ENCODE data around the gene TADA2B.
"Not testable (repeated sequence)": the region's sequence is repeated elsewhere in the genome, so short reads cannot be mapped to it uniquely, and the experiment has no call there.

TADA2B gene

DNA sequence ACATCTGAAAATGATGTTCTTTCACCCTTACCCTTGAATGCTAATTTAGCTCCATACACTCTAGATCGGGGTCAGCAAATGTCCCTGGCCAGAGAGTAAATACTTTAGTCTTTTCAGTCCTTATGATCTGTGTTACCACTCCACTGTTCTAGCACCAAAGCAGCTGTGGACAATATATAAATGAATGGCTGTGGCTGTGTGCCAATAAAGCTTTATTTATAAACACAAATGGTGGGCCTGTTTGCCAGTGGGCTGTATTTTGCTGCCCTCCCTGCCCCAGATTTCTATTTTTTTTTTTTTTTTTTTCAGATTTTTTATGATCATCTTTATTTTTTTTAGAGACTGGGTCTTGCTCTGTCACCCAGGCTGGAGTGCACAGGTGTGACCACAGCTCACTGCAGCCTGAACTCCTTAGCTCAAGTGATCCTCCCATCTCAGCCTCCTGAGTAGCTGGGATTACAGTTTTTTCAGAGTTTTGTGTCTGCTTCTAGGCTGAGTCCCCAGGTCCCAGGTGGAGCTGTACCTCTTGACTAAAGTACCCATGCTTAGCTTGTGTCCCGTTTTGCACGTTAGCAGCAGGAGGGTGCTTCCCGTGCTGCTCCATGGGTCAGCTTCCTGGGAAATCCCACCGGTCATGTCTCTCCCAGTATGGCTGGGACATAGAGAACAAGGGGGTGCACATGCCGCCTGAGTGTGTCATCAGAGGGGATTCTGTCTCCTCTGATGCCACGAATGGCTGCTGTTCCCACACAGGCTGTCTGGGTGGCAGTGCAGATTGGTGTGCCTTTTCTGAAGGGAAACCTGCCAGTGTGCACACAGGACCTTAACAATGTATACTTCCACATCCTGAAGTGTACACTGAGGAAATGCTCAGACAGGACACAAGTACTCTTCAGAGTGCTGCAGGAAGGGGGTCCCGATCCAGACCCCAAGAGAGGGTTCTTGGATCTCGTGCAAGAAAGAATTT lies 40.7 kb downstream of the TADA2B start:
- no peak for DNase-seq

DNA sequence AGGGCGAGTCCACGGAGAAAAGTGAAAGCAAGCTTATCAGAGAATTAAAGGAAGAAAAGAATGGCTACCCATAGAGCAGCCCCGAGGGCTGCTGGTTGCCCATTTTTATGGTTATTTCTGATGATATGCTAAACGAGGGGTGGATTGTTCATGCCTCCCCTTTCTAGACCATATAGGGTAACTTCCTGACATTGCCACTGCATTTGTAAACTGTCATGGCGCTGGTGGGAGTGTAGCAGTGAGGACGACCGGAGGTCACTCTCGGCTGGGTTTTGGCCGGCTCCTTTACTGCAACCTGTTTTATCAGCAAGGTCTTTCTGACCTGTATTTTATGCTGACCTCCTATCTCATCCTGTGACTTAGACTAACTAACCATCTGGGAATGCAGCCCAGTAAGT lies 41.4 kb downstream of the TADA2B start:
- not testable (repeated sequence) for DNase-seq

DNA sequence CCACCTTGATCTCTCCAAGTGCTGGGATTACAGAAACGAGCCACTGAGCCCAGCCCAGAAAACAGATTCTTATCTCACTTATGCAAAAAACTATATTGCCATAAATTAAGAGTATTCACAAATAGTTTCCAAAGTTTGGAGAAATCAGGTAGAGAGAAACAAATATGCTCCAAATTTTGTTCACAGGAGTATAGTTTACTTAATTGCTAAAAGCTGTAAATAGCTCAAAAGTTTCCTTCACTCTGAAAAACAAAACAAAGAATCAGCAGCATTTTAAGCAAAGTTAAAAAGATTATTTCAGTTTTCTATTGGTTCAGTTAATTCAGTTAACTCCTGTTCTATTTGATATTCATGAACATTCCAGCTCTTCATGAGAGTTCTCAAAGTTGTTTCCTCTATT lies 43.2 kb downstream of the TADA2B start:
- no peak for DNase-seq

DNA sequence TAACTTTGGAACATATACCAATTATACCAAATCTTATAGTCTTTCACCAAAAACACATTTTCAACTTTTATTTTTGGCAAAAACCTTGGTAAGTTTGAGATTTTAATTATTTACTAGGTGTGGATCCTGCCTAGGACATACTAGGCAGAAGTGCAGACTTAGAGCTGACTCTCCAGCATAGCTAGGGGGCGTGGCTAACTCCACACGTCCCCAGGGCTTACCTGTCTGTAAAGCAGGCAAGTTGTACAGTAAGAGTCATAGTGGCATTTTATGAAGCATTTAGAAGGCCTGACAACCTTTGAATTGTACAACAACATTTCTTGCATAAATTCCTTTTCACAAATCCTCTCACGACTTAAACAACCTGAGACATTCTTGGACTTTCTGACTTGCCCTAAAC lies 43.9 kb downstream of the TADA2B start:
- no peak for DNase-seq

DNA sequence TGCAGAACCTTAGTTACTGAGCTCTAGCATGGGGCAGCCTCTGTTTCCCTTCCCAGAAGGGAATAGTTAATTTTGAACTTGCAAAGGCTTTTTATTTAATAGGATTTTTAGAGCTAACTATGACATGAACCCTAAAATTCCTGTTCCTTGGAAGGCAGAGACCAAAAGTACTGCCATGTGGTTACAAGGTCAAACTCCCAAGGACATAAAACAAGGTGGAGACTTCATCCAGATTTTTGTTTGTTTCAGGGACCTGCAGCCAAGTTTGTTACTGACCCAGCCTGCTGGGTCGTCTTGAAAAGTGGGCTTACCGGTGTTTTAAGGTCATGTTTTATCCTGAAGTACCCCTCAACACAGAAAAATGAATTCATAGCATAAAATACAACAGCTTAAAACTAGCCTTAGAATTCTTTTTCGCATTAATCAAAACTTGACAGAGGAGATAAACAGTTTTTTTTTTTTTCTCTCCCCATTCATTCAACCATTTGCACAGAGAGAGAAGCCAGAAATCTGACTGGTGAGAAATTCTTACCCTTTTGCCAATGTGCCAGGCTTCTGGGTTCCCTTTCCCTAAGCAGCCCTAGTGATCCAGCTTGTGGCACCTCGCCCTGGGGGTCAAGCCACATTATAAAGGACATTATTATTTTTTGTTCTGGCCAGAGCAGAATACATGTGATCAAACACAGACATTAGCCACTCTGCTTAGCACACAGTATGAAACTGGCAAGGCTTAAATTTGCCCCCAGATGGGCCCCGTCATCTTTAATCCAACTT lies 46.2 kb downstream of the TADA2B start:
- no peak for DNase-seq

DNA sequence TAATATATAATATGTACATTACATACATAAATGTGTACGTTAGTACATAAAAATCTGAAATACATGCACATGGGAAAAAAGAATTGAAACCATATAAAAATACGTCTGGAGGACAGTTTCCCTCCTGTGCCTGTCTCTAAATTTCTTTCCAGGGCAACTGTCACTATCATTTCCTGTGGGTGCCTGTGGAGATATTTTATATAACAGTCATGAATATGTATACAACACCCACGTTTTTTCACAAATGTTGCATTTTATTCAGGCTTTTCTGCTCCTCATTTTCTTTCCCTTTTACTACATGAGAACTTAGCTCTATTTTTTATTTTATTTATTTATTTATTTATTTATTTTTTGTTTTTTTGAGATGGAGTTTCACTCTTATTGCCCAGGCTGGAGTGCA lies 48.9 kb downstream of the TADA2B start:
- no peak for DNase-seq

DNA sequence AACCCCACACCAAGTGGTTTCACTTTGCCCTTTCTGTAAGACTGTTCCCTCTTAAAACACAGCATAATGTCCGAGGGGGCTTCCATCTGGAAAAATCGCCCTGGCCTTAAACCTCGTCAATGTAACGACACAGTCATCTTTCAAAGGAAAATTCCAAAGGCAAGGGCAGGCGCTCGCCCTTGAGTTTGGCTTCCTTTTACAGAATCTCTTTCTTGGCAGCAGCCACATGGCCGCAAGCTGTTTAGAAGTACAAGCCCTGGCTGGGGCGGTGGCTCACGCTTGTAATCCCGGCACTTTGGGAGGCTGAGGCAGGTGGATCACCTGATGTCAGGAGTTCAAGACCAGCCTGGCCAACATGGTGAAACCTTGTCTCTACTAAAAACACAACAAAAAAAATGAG lies 51.7 kb downstream of the TADA2B start:
- DNase-seq = no peak

DNA sequence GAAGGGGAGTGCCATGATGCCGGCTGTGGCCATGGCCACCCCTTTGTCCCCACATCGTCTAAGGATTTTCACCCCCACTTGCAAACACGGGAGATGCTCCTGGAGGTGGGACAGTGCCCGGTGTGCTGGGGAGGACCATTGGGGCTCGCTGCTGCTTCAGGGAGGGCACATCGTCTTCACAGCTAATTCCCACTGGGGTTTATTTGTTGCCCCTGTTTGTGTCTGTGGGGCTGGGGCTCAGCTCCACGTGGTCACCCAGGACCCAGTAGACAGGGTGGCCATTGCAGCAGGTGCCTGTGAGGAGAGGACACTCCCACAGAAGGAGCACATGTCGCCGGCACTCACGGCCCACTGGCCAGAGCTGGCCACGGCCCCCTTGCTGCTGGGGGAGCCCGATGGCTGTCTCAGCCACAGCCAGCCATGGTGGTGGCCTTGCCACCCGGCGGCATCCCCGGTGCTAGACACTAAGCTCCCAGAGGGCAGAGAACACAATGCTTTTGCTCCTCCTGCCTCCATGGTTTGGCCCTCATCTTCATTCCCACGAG lies 52.5 kb downstream of the TADA2B start:
- DNase-seq = no peak

DNA sequence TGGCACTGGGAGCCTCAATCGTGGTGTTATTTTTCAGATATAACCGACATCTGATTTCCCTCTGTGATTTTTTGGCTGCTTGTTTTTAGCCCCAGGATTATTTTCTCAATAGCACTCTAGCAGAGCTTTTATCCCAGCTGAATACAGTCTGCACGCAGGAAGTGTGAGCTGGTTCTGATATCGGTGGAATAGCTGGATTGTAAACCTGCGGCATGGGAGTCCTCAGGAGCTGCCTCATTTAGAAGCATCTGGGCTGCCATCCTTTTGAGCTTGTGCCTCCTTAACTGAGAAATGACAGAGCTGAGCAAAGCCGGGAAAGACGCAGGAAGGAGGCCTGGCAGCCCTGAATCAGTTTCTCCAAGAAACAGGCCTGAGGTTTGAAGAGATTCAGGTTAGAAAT lies 53.1 kb downstream of the TADA2B start:
- no peak for DNase-seq

DNA sequence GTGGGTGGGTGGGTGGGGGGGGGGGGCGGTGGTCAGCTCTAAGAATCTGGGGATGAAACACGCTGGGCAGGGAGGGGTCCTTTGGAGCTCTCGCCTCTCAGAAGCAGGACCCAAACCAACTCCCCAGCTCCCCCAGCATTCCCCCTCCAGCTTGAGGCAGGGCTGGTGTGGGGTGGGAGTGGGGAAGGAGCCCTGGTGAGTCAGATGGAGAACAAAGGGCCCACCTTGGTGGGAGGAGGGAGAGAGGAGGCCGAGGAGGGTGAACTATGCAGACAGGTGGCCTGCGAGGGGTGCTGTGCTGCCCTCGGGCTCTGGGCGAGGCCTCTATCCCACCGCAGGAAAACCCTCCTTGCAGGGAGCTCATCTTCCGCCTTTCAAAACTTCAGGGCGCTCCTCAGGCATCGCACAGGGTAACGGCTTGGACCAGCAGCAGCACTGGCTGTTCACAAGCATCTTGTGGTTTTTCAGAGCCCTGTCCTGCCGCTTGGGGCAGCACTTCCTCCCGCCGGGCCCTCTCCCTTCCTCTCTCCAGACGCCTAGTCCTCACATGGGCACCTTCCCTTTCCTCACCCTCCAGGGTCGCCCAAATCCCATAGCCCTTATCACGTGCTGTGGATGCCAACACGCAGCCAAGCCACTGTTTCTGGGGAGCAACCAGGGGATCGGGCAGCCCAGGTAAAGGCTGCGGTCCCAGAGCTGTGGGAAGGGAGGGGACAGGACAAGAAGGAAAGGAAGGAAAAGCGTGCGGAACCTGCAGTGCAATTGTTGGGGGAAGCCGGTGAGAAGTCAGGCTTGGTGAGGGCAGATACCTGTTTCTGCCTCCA lies 58.7 kb downstream of the TADA2B start:
- DNase-seq = peak; percentile 3 to 37

DNA sequence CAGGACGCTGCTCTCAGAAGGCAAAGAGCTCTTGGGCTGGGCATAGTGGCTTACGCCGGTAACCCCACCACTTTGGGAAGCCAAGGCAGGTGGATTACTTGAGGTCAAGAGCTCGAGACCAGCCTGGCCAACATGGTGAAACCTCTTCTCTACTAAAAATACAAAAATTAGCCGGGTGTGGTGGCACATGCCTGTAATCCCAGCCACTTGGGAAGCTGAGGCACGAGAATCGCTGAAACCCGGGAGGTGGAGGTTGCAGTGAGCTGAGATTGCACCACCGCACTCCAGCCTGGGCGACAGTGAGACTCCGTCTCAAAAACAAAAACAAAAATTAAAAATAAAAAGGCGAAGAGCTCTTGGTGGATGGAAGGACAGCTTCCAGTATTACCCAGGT lies 59.3 kb downstream of the TADA2B start:
- DNase-seq = not testable (repeated sequence)

DNA sequence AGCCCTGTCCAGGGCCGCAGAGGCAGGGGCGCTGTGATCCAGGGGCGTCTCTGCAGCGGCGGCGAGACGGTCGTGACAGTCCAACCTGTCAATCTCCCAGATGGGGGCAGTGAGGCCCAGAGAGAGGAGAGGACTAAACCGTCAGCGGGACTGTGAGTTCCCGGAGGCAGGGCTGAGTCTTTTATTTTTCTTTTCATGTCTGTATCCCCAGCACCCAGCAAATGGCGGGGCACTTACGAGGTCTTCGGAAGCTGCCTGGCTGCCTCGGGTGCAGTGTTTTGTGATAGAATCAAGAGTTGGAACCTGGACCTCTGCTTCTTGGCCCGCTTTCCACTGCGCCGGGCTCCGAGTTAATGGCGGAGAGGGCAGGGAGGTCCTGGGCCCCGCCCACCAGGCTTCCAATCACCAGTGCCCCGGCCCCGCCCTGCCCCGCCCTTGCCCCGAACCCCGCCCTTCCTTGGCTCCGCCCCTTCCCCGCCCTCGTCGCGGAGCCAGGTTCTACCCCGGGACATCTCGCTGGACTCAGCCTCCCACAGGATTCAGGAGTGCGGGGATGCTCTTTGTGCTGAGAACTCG lies 59.9 kb downstream of the TADA2B start:
- peak; percentile 45 to 66 for DNase-seq

DNA sequence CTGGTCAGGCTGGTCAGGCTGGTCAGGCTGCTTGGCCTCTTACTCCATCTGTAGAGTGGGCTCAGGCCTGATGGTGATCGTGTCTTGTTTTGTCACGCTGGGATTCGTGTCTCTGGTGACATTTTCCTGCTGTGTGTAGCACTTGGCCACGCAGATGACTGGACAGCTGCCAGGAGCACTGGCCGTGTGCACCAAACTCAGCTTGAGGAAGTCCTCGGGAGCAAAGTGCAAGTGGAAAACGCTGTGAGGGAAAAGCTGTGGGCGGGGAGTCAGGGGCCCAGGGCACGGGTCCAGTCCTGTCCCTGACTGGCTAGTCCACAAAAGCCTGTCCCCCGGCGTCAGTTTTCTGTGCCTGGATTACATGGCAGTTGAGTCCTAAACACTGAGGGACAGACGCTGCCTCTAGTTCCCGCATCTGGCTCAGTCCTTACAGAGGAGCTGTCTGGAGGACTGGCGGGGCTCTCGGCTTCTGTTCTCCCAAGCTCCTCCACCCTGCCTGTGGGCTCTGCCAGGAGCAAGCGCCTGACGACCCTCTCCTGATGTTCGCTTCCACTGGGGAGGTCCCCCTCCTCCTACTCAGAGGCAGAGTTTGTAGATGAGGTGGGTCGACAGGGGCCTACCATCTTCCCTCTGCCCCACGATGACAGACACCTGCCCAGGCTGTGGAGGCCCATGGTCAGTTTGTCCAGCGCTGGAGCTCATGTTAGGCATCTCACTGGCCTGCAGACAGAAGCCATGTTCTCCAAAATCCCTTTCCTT lies 60.6 kb downstream of the TADA2B start:
- DNase-seq = no peak

DNA sequence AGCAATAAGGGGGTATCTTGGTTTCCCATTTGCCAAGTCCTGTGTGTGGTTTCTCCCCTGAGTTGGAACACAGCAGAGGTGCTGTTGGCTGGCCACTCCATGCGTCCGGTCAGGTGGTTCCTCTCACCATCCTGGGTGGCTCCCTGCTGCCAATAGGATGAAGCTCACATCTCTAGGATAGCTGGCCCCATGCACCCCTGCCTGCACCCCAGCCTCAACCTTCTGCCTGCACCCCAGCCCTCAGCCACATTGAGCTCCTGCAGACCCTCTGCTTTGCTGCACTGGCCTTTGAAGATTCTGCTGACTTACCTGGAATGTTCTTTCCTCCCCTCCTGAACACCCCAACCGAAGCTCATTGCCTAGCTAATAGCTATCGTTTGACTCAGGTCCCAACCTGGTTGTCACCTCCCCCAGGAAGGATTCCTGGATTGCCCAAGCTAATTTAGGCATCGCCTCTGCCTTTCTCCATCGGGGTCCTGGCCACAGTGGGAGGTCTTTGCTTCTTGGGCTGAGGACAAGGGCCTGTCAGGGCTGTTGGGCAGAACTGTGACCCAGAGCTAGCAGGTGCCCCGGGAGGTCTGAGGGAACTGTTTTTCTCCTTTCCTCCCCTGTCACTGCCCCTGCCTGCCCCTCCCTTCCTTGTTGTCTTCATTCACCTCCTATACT lies 61.3 kb downstream of the TADA2B start:
- DNase-seq = no peak

DNA sequence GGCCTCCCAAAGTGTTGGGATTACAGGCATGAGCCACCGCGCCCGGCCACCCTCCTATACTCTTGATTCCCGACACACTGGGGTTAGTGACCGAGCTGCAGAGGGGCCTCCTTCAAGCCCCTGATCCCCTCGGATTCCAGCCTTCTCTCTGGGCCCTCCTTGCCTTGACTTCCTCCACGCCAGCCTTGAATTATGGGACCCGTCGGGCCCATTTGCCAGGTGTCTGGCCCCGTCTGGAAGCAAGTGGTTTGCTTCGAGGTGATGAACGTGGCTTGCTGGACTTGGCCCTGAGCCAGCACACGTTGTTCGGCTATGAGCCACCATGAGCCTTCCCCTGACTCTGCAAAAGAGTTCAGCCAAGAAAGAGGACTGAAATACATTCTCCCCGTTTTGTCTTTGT lies 62.1 kb downstream of the TADA2B start:
- DNase-seq = no peak

DNA sequence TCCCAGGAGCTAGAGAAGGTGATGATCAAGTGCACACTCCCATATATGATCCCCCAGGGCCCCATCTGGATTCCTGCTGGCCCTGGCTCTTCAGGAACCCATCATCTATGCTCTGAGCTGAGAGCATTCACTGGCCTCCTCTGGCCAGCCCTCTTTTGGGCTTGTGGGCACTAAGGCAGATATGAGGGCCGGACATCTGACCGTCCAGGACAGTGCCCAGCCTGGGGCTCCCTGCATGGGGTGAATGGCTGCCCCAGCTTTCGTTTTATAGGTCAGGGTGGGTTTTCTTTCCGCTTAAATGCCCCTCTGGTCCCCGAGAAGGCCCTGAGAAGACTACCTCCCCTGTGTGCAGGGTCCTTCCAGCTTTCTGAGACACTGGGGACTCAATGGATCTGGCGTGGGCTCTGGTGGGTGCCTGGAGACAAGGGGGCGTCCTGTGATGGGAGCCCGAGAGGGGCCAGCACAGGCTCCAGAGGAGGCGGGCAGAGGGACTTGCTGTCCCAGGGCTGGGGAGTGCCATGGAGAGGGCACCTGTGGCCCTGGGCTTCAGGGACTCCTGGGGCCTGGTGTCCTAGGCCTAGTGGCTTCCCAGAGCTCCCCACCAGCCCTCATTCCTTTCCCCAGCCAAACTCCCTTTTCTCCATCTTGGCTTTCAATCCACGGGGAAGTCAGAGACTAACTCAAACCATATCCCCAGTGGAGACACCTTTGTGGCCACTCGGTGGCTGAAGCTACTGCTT lies 64.2 kb downstream of the TADA2B start:
- DNase-seq = no peak
